ENCODE data around the gene NENF.
A peak's percentile ranks its signal among the peaks of the same experiment; 100 is the strongest.

Gene NENF

GRCh38 chr1:212486619-212486975, 53.9 kb downstream of the NENF start:
- Mint-ChIP-seq H3K27me3 (ENCODE audit: low read depth) (peaks cover 13% of the 10 kb centered on the region), H3K36me3 (ENCODE audit: low read depth) (no peaks in the 10 kb centered on the region), H3K4me1 (peaks cover 10% of the 10 kb centered on the region), H3K4me3 (no peak overlapping the region), H3K9me3 (no peaks in the 10 kb centered on the region), H3K27ac (peak overlapping the region in 1 of 3 experiments; percentile 28)
- no peak for TF ChIP-seq CTCF (IDR thresholded peaks at IDR 0.05; ENCODE audit: unreplicated experiment in 3 of 3)

- Mint-ChIP-seq H3K36me3 (ENCODE audit: low read depth) (no peaks in the 10 kb centered on the region), H3K27ac (no peak overlapping the region), H3K4me3 (no peak overlapping the region), H3K27me3 (ENCODE audit: low read depth) (peaks cover 13% of the 10 kb centered on the region), H3K4me1 (peaks cover 10% of the 10 kb centered on the region), H3K9me3 (no peaks in the 10 kb centered on the region)
- no peak for TF ChIP-seq CTCF (IDR thresholded peaks at IDR 0.05; ENCODE audit: unreplicated experiment in 3 of 3)
Measured at GRCh38 chr1:212487286-212487685, 54.6 kb downstream of the NENF start.

- Mint-ChIP-seq H3K36me3 (ENCODE audit: low read depth) (no peaks in the 10 kb centered on the region), H3K27ac (peak overlapping the region in 1 of 3 experiments; percentile 68), H3K4me1 (peaks cover 10% of the 10 kb centered on the region), H3K27me3 (ENCODE audit: low read depth) (peaks cover 13% of the 10 kb centered on the region), H3K4me3 (no peak overlapping the region), H3K9me3 (no peaks in the 10 kb centered on the region)
- no peak for TF ChIP-seq CTCF (IDR thresholded peaks at IDR 0.05; ENCODE audit: unreplicated experiment in 3 of 3)
Measured at GRCh38 chr1:212487774-212488435, 55.2 kb downstream of the NENF start.

- Mint-ChIP-seq H3K27me3 (ENCODE audit: low read depth) (peaks cover 13% of the 10 kb centered on the region), H3K36me3 (ENCODE audit: low read depth) (no peaks in the 10 kb centered on the region), H3K4me3 (no peak overlapping the region), H3K27ac (peak overlapping the region in 2 of 3 experiments; percentile 62 to 68), H3K9me3 (no peaks in the 10 kb centered on the region), H3K4me1 (peaks cover 10% of the 10 kb centered on the region)
- TF ChIP-seq CTCF (IDR thresholded peaks at IDR 0.05; ENCODE audit: unreplicated experiment in 3 of 3), result no peak
Measured at GRCh38 chr1:212488436-212489283, 55.9 kb downstream of the NENF start.

- Mint-ChIP-seq H3K36me3 (ENCODE audit: low read depth) (no peaks in the 10 kb centered on the region), H3K27me3 (ENCODE audit: low read depth) (peaks cover 13% of the 10 kb centered on the region), H3K4me1 (peaks cover 10% of the 10 kb centered on the region), H3K4me3 (no peak overlapping the region), H3K27ac (peak overlapping the region in 1 of 3 experiments; percentile 68), H3K9me3 (no peaks in the 10 kb centered on the region)
- no peak for TF ChIP-seq CTCF (IDR thresholded peaks at IDR 0.05; ENCODE audit: unreplicated experiment in 3 of 3)
Measured at GRCh38 chr1:212489284-212489859, 56.7 kb downstream of the NENF start.

All from nephron (organoid).